CD4-positive, alpha-beta T cell (primary cell): ENCODE measurements around the gene CERKL. TPM values are rescaled to one million over a fixed set of nuclear protein-coding genes. Genes with fewer than 3 reads are reported as not detected.

Source experiments
- ATAC-seq: fragments of 200-7000 bp; cut with Tn5 transposase; one replicate; pipeline ENCODE4 v1.10.0; 2022; ENCODE audit warnings: mild to moderate bottlenecking; ENCODE audit not compliant: poor library complexity
- CTCF ChIA-PET: fragments of 350-600 bp; sonication (Branson Sonifier 250); formaldehyde crosslinking; loops from one replicate; lab custom pipeline; 2021; ENCODE audit warnings: antibody characterized with exemption, inconsistent platforms; lab: Charles Lee
- POLR2A ChIA-PET: fragments of 350-600 bp; sonication (Branson Sonifier 250); formaldehyde crosslinking; loops from one replicate; lab custom pipeline; 2021; ENCODE audit warnings: antibody characterized with exemption, inconsistent platforms; lab: Charles Lee
- DNase-seq, 14 experiments: peaks; one replicate each; pipeline ENCODE4 v3.0.0-alpha.2; 2013 to 2020; ENCODE audit warnings: mixed read lengths in 2 of 14
- H3K27ac ChIP-seq, 2 donors: one replicate each; pipeline versions ENCODE4 v1.5.1 to v1.7.0; 2013; ENCODE audit warnings: low read length in 2 of 2, low read depth in 1 of 2, mild to moderate bottlenecking in 1 of 2
- H3K27me3 ChIP-seq, 2 experiments: 1 replicate in 1 of 2; 2 replicates in 1 of 2; pipeline versions ENCODE4 v1.6.1 to v1.7.0; 2013; ENCODE audit warnings: low read length in 2 of 2, control low read depth in 1 of 2, mild to moderate bottlenecking in 1 of 2, moderate library complexity in 1 of 2; ENCODE audit not compliant: insufficient read depth in 2 of 2, control insufficient read depth in 1 of 2
- H3K36me3 ChIP-seq: one replicate; pipeline ENCODE4 v1.6.1; 2013; ENCODE audit warnings: low read length, control low read depth; ENCODE audit not compliant: insufficient read depth
- H3K4me1 ChIP-seq: one replicate; pipeline ENCODE4 v1.6.1; 2013; ENCODE audit warnings: low read length, control low read depth; ENCODE audit not compliant: insufficient read depth
- H3K4me3 ChIP-seq: one replicate; pipeline ENCODE4 v1.5.1; 2013; ENCODE audit warnings: mild to moderate bottlenecking, low read length, moderate library complexity
- H3K9me3 ChIP-seq, 2 experiments: 1 replicate in 1 of 2; 2 replicates in 1 of 2; pipeline versions ENCODE4 v1.6.1 to v1.7.0; 2013; ENCODE audit warnings: low read length in 2 of 2, mild to moderate bottlenecking in 2 of 2, control low read depth in 1 of 2, moderate library complexity in 1 of 2; ENCODE audit not compliant: control insufficient read depth in 1 of 2, insufficient read depth in 1 of 2
- H3K27ac Mint-ChIP-seq: one replicate; pipeline ENCODE4 v1.8.0; 2020; ENCODE audit warnings: mixed read lengths
- H3K27me3 Mint-ChIP-seq: one replicate; pipeline ENCODE4 v1.8.0; 2021; ENCODE audit warnings: mixed read lengths
- H3K36me3 Mint-ChIP-seq: one replicate; pipeline ENCODE4 v1.8.0; 2021; ENCODE audit warnings: low read depth, mixed read lengths
- H3K4me1 Mint-ChIP-seq: one replicate; pipeline ENCODE4 v1.8.0; 2021; ENCODE audit warnings: low read depth, mixed read lengths
- H3K4me3 Mint-ChIP-seq: one replicate; pipeline ENCODE4 v1.8.0; 2020; ENCODE audit warnings: mild to moderate bottlenecking, mixed read lengths
- H3K9me3 Mint-ChIP-seq: one replicate; pipeline ENCODE4 v1.8.0; 2020; ENCODE audit warnings: mixed read lengths
- intact Hi-C, 2 experiments: fragments of 100-400 bp; cut with DNase I in 1 of 2; cut with micrococcal nuclease in 1 of 2; formaldehyde crosslinking; loops; one replicate each; pipeline versions ENCODE4 v1.15.1 to v1.9.0; 2023 to 2025; cut with DNase I, micrococcal nuclease
- total RNA-seq, 174 experiments: library from RNA in 2 of 174; stranded (reverse) in 2 of 174; gene quantifications; one replicate each; pipeline ENCODE4 v1.2.3 and lab custom pipeline; 2021 to 2026
- TF ChIP-seq, protein P1 (sequence below): fragments of 200-600 bp; IDR thresholded peaks from one replicate; pipeline ENCODE4 v1.8.0; 2022; ENCODE audit warnings: antibody characterized with exemption, mild to moderate bottlenecking

The CERKL gene
- total RNA-seq, 2 experiments from 2014 or later = not detected

- Histone ChIP-seq H3K36me3 (no peaks in the 10 kb centered on the region), H3K4me3 (no peak overlapping the region), H3K9me3 (no peaks in the 10 kb centered on the region), H3K4me1 (no peaks in the 10 kb centered on the region), H3K27ac (no peak overlapping the region), H3K27me3 (peaks cover 0 to 13% of the 10 kb centered on the region in 2 experiments)
- H3K27me3 Mint-ChIP-seq = peaks cover 5% of the 10 kb centered on the region
- CTCF ChIA-PET = no interaction called here
- H3K9me3 Mint-ChIP-seq = peaks cover 1% of the 10 kb centered on the region
- no peak for DNase-seq
- intact Hi-C loops = no loop called here
- no peaks in the 10 kb centered on the region for H3K4me1 Mint-ChIP-seq
- H3K36me3 Mint-ChIP-seq = no peaks in the 10 kb centered on the region
- no peak overlapping the region for H3K4me3 Mint-ChIP-seq
- H3K27ac Mint-ChIP-seq = no peak overlapping the region
- TF ChIP-seq, protein P1, sequence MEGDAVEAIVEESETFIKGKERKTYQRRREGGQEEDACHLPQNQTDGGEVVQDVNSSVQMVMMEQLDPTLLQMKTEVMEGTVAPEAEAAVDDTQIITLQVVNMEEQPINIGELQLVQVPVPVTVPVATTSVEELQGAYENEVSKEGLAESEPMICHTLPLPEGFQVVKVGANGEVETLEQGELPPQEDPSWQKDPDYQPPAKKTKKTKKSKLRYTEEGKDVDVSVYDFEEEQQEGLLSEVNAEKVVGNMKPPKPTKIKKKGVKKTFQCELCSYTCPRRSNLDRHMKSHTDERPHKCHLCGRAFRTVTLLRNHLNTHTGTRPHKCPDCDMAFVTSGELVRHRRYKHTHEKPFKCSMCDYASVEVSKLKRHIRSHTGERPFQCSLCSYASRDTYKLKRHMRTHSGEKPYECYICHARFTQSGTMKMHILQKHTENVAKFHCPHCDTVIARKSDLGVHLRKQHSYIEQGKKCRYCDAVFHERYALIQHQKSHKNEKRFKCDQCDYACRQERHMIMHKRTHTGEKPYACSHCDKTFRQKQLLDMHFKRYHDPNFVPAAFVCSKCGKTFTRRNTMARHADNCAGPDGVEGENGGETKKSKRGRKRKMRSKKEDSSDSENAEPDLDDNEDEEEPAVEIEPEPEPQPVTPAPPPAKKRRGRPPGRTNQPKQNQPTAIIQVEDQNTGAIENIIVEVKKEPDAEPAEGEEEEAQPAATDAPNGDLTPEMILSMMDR = no peak
- POLR2A ChIA-PET = no interaction called here
- no peak for ATAC-seq
These were observed 40.7 kb upstream of the CERKL start for GRCh38 chr2:181697571-181697970.

DNA sequence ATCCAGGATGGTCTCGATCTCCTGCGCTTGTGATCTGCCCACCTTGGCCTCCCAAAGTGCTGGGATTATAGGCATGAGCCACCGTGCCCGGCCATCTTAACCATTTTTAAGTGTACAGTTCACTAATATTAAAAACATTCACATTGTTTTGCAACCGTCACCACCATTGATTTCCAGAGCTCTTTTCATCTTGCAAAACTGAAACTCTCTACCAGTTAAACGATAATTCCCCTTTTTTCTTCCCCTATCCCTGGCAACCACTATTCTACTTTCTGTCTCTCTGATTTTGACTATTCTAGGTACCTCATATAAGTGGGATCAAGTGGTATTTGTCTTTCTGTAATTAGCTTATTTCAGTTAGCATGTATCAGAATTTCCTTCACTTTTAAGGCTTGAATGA lies 40.2 kb upstream of the CERKL start:
- Mint-ChIP-seq H3K4me1 (no peaks in the 10 kb centered on the region), H3K27me3 (peaks cover 5% of the 10 kb centered on the region), H3K27ac (no peak overlapping the region), H3K36me3 (no peaks in the 10 kb centered on the region), H3K9me3 (no peaks in the 10 kb centered on the region), H3K4me3 (no peak overlapping the region)
- Histone ChIP-seq H3K27ac (no peak overlapping the region), H3K9me3 (no peaks in the 10 kb centered on the region), H3K4me1 (no peaks in the 10 kb centered on the region), H3K36me3 (no peaks in the 10 kb centered on the region), H3K4me3 (no peak overlapping the region), H3K27me3 (peaks cover 0 to 13% of the 10 kb centered on the region in 2 experiments)
- no peak for ATAC-seq
- TF ChIP-seq, protein P1 = no peak
- ChIA-PET CTCF (interaction anchor here (0.9 kb wide), 1 partner anchor 18 kb away, joined by 3 read pairs; no protein-coding TSS in a partner anchor), POLR2A (no interaction called here)
- intact Hi-C loops = no loop called here
- no peak for DNase-seq

DNA sequence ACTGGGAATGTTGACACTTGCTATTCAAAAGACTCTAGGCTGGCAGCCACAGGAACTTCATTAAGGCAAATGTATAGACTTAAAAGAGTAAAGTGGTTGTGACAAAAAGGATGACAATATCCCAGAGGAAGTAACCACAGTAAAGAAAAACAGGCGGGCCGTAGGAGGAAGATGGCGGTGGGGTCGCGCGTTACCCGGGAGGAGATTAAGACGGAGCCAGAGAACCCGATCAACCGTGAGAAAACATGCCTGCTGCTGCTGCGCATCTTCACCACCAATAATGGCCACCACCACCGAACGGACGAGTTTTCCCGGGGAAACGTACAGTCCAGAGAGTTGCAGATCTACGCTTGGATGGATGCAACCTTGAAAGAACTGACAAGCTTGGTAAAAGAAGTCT lies 37.4 kb upstream of the CERKL start:
- CTCF ChIA-PET = no interaction called here
- intact Hi-C loops = no loop called here

More for the DNA sequence above, 37.4 kb upstream of the CERKL start:
- Histone ChIP-seq H3K36me3 (no peaks in the 10 kb centered on the region), H3K27me3 (peaks cover 0 to 13% of the 10 kb centered on the region in 2 experiments), H3K4me1 (no peaks in the 10 kb centered on the region), H3K27ac (no peak overlapping the region), H3K4me3 (no peak overlapping the region), H3K9me3 (no peaks in the 10 kb centered on the region)
- no peaks in the 10 kb centered on the region for H3K36me3 Mint-ChIP-seq
- DNase-seq = no peak
- TF ChIP-seq, protein P1 = no peak
- no peaks in the 10 kb centered on the region for H3K4me1 Mint-ChIP-seq
- no peaks in the 10 kb centered on the region for H3K9me3 Mint-ChIP-seq
- H3K27ac Mint-ChIP-seq = no peak overlapping the region
- ATAC-seq = no peak
- peaks cover 15% of the 10 kb centered on the region for H3K27me3 Mint-ChIP-seq
- no peak overlapping the region for H3K4me3 Mint-ChIP-seq
- POLR2A ChIA-PET = no interaction called here
